HepG2 (cell line): ENCODE data around the gene DBN1. TPM values are rescaled to one million over a fixed set of nuclear protein-coding genes. Genes with fewer than 3 reads are reported as not detected.
A peak's percentile ranks its signal among the peaks of the same experiment; 100 is the strongest.

ENCODE experiments used
- JUN ChIP-seq: sonication (generic); formaldehyde crosslinking; IDR thresholded peaks from 2 replicates; pipeline ENCODE4 v1.4.0; 2020; ENCODE audit warnings: mild to moderate bottlenecking, missing genetic modification reagents
- MTA1 ChIP-seq: sonication (generic); formaldehyde crosslinking; IDR thresholded peaks from 2 replicates; pipeline ENCODE4 v1.4.0; 2020; ENCODE audit warnings: missing genetic modification reagents, mild to moderate bottlenecking, borderline replicate concordance
- NFIB ChIP-seq: sonication (generic); formaldehyde crosslinking; IDR thresholded peaks from 2 replicates; pipeline ENCODE4 v1.9.0; 2021; ENCODE audit warnings: missing genetic modification reagents, mild to moderate bottlenecking, borderline replicate concordance
- NKX3-1 ChIP-seq: sonication (generic); formaldehyde crosslinking; IDR thresholded peaks from 2 replicates; pipeline ENCODE4 v1.5.0; 2020; ENCODE audit warnings: missing genetic modification reagents
- NR2C2 ChIP-seq: sonication (generic); formaldehyde crosslinking; IDR thresholded peaks from 2 replicates; pipeline ENCODE4 v1.4.0; 2020; ENCODE audit warnings: missing genetic modification reagents, mild to moderate bottlenecking, moderate library complexity, borderline replicate concordance
- REPIN1 ChIP-seq: sonication (generic); formaldehyde crosslinking; IDR thresholded peaks from 2 replicates; pipeline ENCODE4 v1.8.0; 2022; ENCODE audit warnings: missing genetic modification reagents, low read depth, mild to moderate bottlenecking, borderline replicate concordance
- SP5 ChIP-seq: IDR thresholded peaks from 2 replicates; pipeline ENCODE4 v1.6.1; 2016; ENCODE audit warnings: low read depth, borderline replicate concordance
- TGIF2 ChIP-seq: IDR thresholded peaks from 2 replicates; pipeline ENCODE4 v1.6.1; 2016; ENCODE audit warnings: control low read depth, missing compliant biosample characterization
- ZNF101 ChIP-seq: sonication (generic); formaldehyde crosslinking; IDR thresholded peaks from 2 replicates; pipeline ENCODE4 v1.4.0; 2020; ENCODE audit warnings: mild to moderate bottlenecking, low read depth, missing genetic modification reagents, borderline replicate concordance
- ZNF121 ChIP-seq: sonication (generic); formaldehyde crosslinking; IDR thresholded peaks from 2 replicates; pipeline ENCODE4 v1.5.0; 2020; ENCODE audit warnings: mild to moderate bottlenecking, missing genetic modification reagents
- polyA plus RNA-seq, 8 experiments: library from polyadenylated mRNA; depleted of rRNA in 3 of 8; stranded (reverse) in 7 of 8; unstranded in 1 of 8; fragments of >200 nt; fragmentation: Illumina TruSeq in 4 of 8; extraction: Trizol in 4 of 8; gene quantifications; 2 replicates each; pipeline versions ENCODE4 v1.2.1 to v1.2.3, GENCODE V29; 2011 to 2016; ENCODE audit warnings: low read depth in 4 of 8, missing spikeins in 1 of 8, mixed read lengths in 1 of 8; ENCODE audit not compliant: insufficient read depth in 1 of 8
- total RNA-seq, 5 experiments: library from RNA; depleted of rRNA; stranded (reverse); fragments of >200 nt; fragmentation: Illumina TruSeq; extraction: Trizol; gene quantifications; 2 replicates each; pipeline ENCODE4 v1.2.3, GENCODE V29; 2016; ENCODE audit warnings: low read depth in 1 of 5
- TF ChIP-seq, protein P1 (sequence below): sonication (generic); formaldehyde crosslinking; IDR thresholded peaks from 2 replicates; pipeline ENCODE4 v1.4.0; 2020; ENCODE audit warnings: mild to moderate bottlenecking, low read depth, missing genetic modification reagents
- TF ChIP-seq, protein P2 (sequence below): sonication (generic); formaldehyde crosslinking; IDR thresholded peaks from 2 replicates; pipeline ENCODE4 v1.5.0; 2020; ENCODE audit warnings: mild to moderate bottlenecking, missing genetic modification reagents, borderline replicate concordance
- TF ChIP-seq, protein P3 (sequence below), 2 experiments: sonication (generic) in 1 of 2; formaldehyde crosslinking in 1 of 2; IDR thresholded peaks; 2 replicates each; pipeline versions ENCODE4 v1.6.1 to v1.9.0; 2014 to 2022; ENCODE audit warnings: antibody characterized with exemption in 1 of 2, borderline replicate concordance in 1 of 2, inconsistent platforms in 1 of 2, low read depth in 1 of 2, missing genetic modification reagents in 1 of 2

The DBN1 gene
- total and polyA plus RNA-seq, 2 of the 13 experiments (the other 11 are each of a cell fraction or from before 2014, with no cell fraction given) = 27.0 to 37.3 TPM

DNA sequence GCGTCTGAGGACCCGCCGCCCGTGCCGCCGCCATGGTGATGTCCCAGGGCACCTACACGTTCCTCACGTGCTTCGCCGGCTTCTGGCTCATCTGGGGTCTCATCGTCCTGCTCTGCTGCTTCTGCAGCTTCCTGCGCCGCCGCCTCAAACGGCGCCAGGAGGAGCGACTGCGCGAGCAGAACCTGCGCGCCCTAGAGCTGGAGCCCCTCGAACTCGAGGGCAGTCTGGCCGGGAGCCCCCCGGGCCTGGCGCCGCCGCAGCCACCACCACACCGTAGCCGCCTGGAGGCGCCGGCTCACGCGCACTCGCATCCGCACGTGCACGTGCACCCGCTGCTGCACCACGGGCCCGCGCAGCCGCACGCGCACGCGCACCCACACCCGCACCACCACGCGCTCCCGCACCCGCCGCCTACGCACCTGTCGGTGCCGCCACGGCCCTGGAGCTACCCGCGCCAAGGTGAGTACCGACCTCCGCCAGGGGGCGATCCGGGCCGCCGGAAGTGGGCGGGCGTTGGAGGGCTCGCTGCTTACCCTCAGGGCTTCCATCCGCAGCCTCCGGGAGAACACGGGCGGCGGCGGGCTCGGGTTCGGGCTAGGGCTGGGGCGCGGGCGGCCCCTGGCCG lies 18.3 kb downstream of the DBN1 start (continued):
- TF ChIP-seq NR2C2 = peak; percentile 48; the same call in 1 of the 2 replicates
- peak; percentile 60 for TF ChIP-seq MTA1 (CRISPR knock-in tag)
- TF ChIP-seq NKX3-1 (CRISPR knock-in tag) = peak; percentile 26; the same call in 1 of the 2 replicates
- peak; percentile 82; the same call in 1 of the 2 replicates for TF ChIP-seq SP5 (CRISPR knock-in tag)
- peak; percentile 77 for TF ChIP-seq REPIN1 (CRISPR knock-in tag)
- TF ChIP-seq, protein P1, sequence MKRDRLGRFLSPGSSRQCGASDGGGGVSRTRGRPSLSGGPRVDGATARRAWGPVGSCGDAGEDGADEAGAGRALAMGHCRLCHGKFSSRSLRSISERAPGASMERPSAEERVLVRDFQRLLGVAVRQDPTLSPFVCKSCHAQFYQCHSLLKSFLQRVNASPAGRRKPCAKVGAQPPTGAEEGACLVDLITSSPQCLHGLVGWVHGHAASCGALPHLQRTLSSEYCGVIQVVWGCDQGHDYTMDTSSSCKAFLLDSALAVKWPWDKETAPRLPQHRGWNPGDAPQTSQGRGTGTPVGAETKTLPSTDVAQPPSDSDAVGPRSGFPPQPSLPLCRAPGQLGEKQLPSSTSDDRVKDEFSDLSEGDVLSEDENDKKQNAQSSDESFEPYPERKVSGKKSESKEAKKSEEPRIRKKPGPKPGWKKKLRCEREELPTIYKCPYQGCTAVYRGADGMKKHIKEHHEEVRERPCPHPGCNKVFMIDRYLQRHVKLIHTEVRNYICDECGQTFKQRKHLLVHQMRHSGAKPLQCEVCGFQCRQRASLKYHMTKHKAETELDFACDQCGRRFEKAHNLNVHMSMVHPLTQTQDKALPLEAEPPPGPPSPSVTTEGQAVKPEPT (CRISPR knock-in tag) = peak; percentile 78; the same call in 1 of the 2 replicates
- peak; percentile 79; the same call in 1 of the 2 replicates for TF ChIP-seq TGIF2 (CRISPR knock-in tag)
- TF ChIP-seq, protein P2, sequence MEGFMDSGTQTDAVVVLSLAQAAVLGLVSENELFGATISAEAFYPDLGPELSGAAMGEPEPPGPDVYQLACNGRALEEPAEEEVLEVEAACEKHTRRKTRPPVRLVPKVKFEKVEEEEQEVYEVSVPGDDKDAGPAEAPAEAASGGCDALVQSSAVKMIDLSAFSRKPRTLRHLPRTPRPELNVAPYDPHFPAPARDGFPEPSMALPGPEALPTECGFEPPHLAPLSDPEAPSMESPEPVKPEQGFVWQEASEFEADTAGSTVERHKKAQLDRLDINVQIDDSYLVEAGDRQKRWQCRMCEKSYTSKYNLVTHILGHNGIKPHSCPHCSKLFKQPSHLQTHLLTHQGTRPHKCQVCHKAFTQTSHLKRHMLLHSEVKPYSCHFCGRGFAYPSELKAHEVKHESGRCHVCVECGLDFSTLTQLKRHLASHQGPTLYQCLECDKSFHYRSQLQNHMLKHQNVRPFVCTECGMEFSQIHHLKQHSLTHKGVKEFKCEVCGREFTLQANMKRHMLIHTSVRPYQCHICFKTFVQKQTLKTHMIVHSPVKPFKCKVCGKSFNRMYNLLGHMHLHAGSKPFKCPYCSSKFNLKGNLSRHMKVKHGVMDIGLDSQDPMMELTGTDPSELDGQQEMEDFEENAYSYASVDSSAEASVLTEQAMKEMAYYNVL = peak; percentile 77; the same call in 1 of the 2 replicates
- 0 out of 2 replicates have a peak, but pooled peaks have one; percentile 46 for TF ChIP-seq JUN (CRISPR knock-in tag)
- TF ChIP-seq ZNF121 (CRISPR knock-in tag) = peak; percentile 53; the same call in 1 of the 2 replicates
- TF ChIP-seq ZNF101 (CRISPR knock-in tag) = peak; percentile 93
- TF ChIP-seq NFIB (CRISPR knock-in tag) = no peak
- TF ChIP-seq, protein P3, sequence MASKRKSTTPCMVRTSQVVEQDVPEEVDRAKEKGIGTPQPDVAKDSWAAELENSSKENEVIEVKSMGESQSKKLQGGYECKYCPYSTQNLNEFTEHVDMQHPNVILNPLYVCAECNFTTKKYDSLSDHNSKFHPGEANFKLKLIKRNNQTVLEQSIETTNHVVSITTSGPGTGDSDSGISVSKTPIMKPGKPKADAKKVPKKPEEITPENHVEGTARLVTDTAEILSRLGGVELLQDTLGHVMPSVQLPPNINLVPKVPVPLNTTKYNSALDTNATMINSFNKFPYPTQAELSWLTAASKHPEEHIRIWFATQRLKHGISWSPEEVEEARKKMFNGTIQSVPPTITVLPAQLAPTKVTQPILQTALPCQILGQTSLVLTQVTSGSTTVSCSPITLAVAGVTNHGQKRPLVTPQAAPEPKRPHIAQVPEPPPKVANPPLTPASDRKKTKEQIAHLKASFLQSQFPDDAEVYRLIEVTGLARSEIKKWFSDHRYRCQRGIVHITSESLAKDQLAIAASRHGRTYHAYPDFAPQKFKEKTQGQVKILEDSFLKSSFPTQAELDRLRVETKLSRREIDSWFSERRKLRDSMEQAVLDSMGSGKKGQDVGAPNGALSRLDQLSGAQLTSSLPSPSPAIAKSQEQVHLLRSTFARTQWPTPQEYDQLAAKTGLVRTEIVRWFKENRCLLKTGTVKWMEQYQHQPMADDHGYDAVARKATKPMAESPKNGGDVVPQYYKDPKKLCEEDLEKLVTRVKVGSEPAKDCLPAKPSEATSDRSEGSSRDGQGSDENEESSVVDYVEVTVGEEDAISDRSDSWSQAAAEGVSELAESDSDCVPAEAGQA (IDR thresholded peaks at IDR 0.05; ENCODE audit: low read depth) = peak; percentile 52; the same call in 1 of the 2 replicates
- TF ChIP-seq, protein P3 (CRISPR knock-in tag; IDR thresholded peaks at IDR 0.05; ENCODE audit: borderline replicate concordance) = no peak
